ENCODE measurements around the gene LSAMP. TPM values are rescaled to one million over a fixed set of nuclear protein-coding genes. Genes with fewer than 3 reads are reported as not detected.

LSAMP gene
- total RNA-seq, 1 experiment from 2014 or later: 5.7 TPM

DNA sequence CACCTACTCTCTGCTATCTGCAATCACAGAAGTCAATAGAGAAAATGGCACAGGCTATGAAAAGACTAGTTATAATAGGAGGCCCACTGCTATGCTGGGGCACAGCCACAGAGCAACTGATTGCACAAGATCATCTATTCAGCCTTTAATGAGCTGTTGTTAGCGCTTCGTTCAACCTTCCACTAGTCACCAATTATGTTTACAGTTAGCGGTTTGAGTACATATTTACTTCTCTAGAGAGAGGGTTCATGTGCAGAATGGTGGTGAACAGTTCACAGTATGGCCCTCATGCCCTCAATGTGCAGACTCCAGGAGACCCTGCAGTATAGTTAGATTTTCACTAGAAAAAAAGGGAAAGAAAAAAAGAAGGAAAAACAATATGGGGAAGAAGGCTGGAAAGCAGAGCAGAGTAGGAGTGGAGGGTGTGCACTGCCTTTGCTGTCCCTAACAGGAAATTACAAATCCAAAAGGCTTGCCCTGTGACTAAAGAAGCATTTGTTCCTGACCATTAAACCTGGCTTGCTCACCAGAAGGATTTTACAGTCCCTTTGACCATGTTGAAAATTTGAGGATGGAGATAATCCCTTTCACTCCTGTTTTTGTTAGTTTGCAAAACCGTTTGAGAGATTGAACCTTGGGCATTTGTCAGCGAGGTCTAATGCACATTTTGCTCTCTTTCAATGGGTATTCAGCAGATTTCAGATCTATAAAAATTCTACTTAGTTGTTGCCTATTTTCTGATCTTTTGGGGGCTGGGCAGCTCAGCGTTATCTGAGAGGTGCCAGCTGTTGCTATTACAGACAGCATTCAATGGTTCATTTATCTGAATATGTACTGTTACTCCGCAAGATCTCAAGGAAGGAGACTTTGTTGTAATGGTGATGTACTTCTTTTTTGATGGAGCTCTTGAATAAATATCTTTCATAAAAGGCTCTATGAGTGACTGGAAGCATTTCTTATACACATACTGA is 296.1 kb downstream of the LSAMP start:
- Mint-ChIP-seq H3K9me3 (peaks cover 24% of the 10 kb centered on the region), H3K27me3 (ENCODE audit: low read depth) (no peaks in the 10 kb centered on the region), H3K4me3 (no peak overlapping the region), H3K27ac (no peak overlapping the region), H3K4me1 (peaks cover 22% of the 10 kb centered on the region), H3K36me3 (peaks cover 13% of the 10 kb centered on the region)
- CTCF ChIA-PET: no interaction called here
- DNase-seq (ENCODE audit: low spot score) (no peak), ATAC-seq (peak; percentile 41; the same call in 1 of the 2 replicates)
- POLR2A ChIA-PET: no interaction called here
- TF ChIP-seq, protein P1, sequence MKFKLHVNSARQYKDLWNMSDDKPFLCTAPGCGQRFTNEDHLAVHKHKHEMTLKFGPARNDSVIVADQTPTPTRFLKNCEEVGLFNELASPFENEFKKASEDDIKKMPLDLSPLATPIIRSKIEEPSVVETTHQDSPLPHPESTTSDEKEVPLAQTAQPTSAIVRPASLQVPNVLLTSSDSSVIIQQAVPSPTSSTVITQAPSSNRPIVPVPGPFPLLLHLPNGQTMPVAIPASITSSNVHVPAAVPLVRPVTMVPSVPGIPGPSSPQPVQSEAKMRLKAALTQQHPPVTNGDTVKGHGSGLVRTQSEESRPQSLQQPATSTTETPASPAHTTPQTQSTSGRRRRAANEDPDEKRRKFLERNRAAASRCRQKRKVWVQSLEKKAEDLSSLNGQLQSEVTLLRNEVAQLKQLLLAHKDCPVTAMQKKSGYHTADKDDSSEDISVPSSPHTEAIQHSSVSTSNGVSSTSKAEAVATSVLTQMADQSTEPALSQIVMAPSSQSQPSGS (CRISPR knock-in tag; IDR thresholded peaks at IDR 0.05; ENCODE audit: borderline replicate concordance, low read depth): no peak

DNA sequence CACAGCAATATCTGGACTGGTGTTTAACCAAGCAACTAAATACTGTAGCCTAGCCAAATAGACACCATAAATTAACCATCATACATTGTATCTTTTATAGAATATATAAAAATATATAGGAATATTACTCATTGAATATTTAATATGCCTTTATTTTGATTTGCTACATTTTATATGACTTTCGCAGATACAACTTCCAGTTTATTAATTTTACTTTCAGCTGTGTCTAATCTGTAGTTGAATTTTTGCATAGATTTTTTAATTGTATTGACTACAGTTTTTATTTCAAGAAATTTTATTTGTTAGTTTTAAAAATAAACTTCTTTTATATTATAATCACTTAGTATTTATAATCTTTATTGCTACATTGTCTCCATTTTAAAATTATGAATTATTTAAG is 299.7 kb downstream of the LSAMP start:
- H3K27me3 Mint-ChIP-seq (ENCODE audit: low read depth): no peaks in the 10 kb centered on the region
- peaks cover 24% of the 10 kb centered on the region for H3K9me3 Mint-ChIP-seq
- POLR2A ChIA-PET: no interaction called here
- no peak for ATAC-seq
- no peak overlapping the region for H3K27ac Mint-ChIP-seq
- CTCF ChIA-PET: no interaction called here
- DNase-seq (ENCODE audit: low spot score): no peak
- peaks cover 23% of the 10 kb centered on the region for H3K4me1 Mint-ChIP-seq
- peaks cover 13% of the 10 kb centered on the region for H3K36me3 Mint-ChIP-seq
- TF ChIP-seq RELA (CRISPR knock-in tag; IDR thresholded peaks at IDR 0.05; ENCODE audit: borderline replicate concordance) (no peak), ZBTB21 (CRISPR knock-in tag; IDR thresholded peaks at IDR 0.05; ENCODE audit: borderline replicate concordance) (no peak), ZBTB43 (CRISPR knock-in tag; IDR thresholded peaks at IDR 0.05) (no peak), CBFB (CRISPR knock-in tag; IDR thresholded peaks at IDR 0.05; ENCODE audit: low read depth) (no peak), GABPB1 (CRISPR knock-in tag; IDR thresholded peaks at IDR 0.05) (no peak), ZMAT4 (CRISPR knock-in tag; IDR thresholded peaks at IDR 0.05) (no peak), OVOL2 (CRISPR knock-in tag; IDR thresholded peaks at IDR 0.05; ENCODE audit: borderline replicate concordance) (no peak), JAZF1 (CRISPR knock-in tag; IDR thresholded peaks at IDR 0.05) (no peak), MXD4 (CRISPR knock-in tag; IDR thresholded peaks at IDR 0.05; ENCODE audit: borderline replicate concordance) (no peak), GTF2I (CRISPR knock-in tag; conservative IDR thresholded peaks at IDR 0.05) (no peak), TEAD4 (CRISPR knock-in tag; IDR thresholded peaks at IDR 0.05) (no peak), HMGA2 (CRISPR knock-in tag; IDR thresholded peaks at IDR 0.05) (no peak), FOXJ3 (CRISPR knock-in tag; IDR thresholded peaks at IDR 0.05; ENCODE audit: borderline replicate concordance) (no peak)
- TF ChIP-seq, protein P2, sequence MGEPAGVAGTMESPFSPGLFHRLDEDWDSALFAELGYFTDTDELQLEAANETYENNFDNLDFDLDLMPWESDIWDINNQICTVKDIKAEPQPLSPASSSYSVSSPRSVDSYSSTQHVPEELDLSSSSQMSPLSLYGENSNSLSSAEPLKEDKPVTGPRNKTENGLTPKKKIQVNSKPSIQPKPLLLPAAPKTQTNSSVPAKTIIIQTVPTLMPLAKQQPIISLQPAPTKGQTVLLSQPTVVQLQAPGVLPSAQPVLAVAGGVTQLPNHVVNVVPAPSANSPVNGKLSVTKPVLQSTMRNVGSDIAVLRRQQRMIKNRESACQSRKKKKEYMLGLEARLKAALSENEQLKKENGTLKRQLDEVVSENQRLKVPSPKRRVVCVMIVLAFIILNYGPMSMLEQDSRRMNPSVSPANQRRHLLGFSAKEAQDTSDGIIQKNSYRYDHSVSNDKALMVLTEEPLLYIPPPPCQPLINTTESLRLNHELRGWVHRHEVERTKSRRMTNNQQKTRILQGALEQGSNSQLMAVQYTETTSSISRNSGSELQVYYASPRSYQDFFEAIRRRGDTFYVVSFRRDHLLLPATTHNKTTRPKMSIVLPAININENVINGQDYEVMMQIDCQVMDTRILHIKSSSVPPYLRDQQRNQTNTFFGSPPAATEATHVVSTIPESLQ (CRISPR knock-in tag; IDR thresholded peaks at IDR 0.05): no peak
- TF ChIP-seq, protein P3, sequence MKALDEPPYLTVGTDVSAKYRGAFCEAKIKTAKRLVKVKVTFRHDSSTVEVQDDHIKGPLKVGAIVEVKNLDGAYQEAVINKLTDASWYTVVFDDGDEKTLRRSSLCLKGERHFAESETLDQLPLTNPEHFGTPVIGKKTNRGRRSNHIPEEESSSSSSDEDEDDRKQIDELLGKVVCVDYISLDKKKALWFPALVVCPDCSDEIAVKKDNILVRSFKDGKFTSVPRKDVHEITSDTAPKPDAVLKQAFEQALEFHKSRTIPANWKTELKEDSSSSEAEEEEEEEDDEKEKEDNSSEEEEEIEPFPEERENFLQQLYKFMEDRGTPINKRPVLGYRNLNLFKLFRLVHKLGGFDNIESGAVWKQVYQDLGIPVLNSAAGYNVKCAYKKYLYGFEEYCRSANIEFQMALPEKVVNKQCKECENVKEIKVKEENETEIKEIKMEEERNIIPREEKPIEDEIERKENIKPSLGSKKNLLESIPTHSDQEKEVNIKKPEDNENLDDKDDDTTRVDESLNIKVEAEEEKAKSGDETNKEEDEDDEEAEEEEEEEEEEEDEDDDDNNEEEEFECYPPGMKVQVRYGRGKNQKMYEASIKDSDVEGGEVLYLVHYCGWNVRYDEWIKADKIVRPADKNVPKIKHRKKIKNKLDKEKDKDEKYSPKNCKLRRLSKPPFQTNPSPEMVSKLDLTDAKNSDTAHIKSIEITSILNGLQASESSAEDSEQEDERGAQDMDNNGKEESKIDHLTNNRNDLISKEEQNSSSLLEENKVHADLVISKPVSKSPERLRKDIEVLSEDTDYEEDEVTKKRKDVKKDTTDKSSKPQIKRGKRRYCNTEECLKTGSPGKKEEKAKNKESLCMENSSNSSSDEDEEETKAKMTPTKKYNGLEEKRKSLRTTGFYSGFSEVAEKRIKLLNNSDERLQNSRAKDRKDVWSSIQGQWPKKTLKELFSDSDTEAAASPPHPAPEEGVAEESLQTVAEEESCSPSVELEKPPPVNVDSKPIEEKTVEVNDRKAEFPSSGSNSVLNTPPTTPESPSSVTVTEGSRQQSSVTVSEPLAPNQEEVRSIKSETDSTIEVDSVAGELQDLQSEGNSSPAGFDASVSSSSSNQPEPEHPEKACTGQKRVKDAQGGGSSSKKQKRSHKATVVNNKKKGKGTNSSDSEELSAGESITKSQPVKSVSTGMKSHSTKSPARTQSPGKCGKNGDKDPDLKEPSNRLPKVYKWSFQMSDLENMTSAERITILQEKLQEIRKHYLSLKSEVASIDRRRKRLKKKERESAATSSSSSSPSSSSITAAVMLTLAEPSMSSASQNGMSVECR (CRISPR knock-in tag; IDR thresholded peaks at IDR 0.05; ENCODE audit: borderline replicate concordance): no peak
- TF ChIP-seq, protein P4, sequence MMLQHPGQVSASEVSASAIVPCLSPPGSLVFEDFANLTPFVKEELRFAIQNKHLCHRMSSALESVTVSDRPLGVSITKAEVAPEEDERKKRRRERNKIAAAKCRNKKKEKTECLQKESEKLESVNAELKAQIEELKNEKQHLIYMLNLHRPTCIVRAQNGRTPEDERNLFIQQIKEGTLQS (CRISPR knock-in tag; conservative IDR thresholded peaks at IDR 0.05): no peak
- TF ChIP-seq, protein P5, sequence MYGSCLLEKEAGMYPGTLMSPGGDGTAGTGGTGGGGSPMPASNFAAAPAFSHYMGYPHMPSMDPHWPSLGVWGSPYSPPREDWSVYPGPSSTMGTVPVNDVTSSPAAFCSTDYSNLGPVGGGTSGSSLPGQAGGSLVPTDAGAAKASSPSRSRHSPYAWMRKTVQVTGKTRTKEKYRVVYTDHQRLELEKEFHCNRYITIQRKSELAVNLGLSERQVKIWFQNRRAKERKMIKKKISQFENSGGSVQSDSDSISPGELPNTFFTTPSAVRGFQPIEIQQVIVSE (CRISPR knock-in tag; IDR thresholded peaks at IDR 0.05; ENCODE audit: borderline replicate concordance): no peak
- H3K4me3 Mint-ChIP-seq: no peak overlapping the region
